Inflammatory macrophage (primary cell): ENCODE results near the gene ZNF384.

ENCODE experiments used
- DNase-seq, 2 donors: peaks; one replicate each; pipeline ENCODE4 v3.0.0-alpha.2; 2020 to 2022

Gene ZNF384

GRCh38 chr12:6620137-6620884 is 68.9 kb downstream of the ZNF384 start:
- peak; percentile 80 to 82 for DNase-seq

- peak in 1 of 2 donors; percentile 31 for DNase-seq
These were observed 70.5 kb downstream of the ZNF384 start for GRCh38 chr12:6618483-6619225.
